Spleen (tissue), 7 donors: ENCODE measurements around the gene FAM234A.

Experiments
- CTCF ChIP-seq, 11 experiments: fragments of 200-600 bp in 7 of 11; fragments of 450-650 bp in 4 of 11; sonication (generic) in 4 of 11; IDR thresholded peaks in 8 of 11; conservative IDR thresholded peaks in 3 of 11; 1 replicate in 7 of 11; 2 replicates in 4 of 11; pipeline versions ENCODE4 v1.4.0 to v1.8.0; 2016 to 2021; ENCODE audit warnings: antibody characterized with exemption in 11 of 11, inconsistent platforms in 4 of 11, mild to moderate bottlenecking in 1 of 11
- POLR2A ChIP-seq, 3 donors: fragments of 450-650 bp; IDR thresholded peaks; one replicate each; pipeline ENCODE4 v1.5.1; 2017; ENCODE audit warnings: antibody characterized with exemption in 3 of 3, mild to moderate bottlenecking in 1 of 3
- POLR2AphosphoS5 ChIP-seq, 3 donors: sonication (generic); formaldehyde crosslinking; IDR thresholded peaks; one replicate each; pipeline ENCODE4 v1.5.1; 2017; ENCODE audit warnings: antibody characterized with exemption in 3 of 3
- donor health status: DM: no; HTN: no; CAD: no; lungs with moderate emphysema.
- donor health status: DM: no; HTN: no; CAD: no.
- donor health status: DM: no; HTN: no; CAD: no.

- TF ChIP-seq CTCF (IDR thresholded peaks at IDR 0.05 in 8 of 11, conservative IDR thresholded peaks at IDR 0.05 in 3 of 11) (no peak), POLR2A (IDR thresholded peaks at IDR 0.05) (no peak), POLR2AphosphoS5 (IDR thresholded peaks at IDR 0.05) (no peak)
Observed at GRCh38 chr16:265002-265529, 30.4 kb downstream of the FAM234A start.
